ENCODE results near the gene WDR5.

The WDR5 gene

DNA sequence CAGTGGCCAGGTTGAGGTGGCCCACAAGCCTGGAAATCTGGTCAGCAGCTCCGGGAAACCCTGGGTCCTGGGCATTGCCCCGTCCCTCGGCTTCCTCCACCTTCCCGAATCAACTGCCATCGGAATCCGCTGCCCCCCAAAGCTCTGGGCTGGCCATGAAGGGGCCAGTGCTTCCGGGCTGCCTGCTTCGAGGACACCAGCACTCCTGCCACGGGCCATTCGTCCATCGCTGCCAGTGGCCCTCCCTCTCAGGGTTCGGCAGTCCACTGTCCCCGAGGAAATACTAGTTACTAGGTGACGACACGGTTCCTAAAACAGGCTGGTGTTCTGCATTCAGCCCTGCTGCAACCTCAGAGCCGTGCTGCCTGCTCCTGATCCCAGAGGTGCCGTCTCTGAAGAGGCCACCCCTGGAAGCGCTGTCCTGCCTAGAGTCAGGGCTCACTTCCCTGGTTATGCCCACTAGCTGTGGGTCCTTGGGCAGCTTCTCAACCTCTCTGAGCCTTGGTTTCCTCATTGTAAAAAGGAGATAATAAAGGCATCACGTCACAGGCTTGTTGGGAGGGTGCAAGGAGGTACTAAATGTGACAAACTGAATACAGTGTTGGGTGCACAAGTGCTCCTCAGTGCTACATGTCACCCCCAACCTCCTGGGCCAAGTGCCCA is 3.5 kb upstream of the WDR5 start:
- DNase-seq (ENCODE audit: low spot score): no peak

DNA sequence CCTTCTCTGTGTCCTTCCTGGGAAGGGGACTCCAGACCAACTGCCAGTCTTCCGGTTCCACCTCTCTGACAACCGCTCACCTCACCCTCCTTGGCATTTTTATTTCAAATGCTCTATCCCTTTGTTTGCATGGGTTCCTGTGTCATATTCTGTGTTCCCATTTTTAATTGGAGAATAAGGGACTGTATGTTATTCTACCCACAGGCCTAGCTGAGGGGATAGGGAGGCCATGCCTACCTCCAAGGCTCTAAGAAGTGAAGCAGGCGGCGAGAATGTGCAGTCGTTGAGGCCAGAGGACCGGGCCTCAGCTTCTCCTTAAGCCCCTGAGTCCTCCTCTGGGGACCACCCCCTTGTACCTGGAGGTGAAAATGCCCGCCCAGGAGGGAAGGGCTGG is 936 bp upstream of the WDR5 start:
- DNase-seq (ENCODE audit: low spot score): no peak

DNA sequence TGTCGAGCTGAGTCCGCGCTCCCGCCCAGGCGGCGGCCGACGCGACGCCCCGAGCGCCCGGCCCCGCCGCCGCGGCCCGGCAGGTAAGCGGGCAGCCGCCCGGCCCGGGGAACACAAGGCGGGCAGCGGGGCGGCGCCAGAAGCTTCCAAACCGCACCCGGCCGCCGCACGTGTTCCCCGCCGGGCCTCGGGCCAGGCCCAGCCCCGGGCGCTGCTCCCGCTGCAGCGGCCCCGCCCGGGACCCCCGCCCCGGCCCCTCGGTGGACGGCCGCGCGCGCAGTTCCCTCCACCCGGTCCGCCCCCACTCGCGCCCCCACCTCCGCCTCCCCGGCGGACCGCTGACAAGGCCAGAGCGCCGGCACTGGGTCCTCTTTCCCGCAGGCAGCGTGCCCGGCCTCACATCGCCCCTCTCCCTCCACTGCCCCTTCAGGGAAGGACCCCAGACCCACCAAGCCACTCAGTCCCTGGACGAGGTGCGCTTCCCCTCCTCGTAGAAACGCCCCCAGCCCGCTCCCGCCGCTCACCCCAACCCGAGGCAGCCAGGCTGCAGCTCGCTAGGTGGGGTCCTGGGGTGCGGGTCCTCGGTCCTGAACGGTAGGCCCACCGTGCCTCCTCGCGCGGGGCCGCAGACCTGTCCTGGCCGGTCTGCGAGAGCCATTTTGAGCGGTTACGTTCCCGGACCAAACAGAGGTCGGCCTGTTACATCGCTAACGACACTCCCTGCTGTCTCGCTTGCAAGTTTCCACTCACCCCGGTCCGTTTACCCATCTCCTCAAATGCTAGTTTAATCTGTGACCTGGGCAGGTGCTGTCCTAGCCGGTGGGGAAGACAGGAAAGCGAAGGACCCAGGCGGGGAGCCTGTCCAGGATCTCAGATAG is 475 bp downstream of the WDR5 start:
- no peak for DNase-seq (ENCODE audit: low spot score)

DNA sequence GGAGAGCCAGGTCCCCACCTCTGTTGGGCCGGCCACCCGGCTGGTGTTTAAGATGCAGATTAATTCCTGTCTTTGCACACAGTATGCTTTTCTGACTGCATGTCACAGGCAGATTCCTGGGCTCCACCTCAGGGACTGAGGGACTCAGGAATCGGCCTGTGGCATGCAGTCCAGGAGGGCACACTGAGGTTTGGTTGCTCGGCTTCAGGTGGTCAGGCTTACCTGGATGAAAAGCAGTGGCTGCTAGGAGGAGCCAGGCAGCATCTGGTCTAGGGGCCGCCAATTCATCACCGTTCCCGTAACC is 1.1 kb downstream of the WDR5 start:
- no peak for DNase-seq (ENCODE audit: low spot score)

DNA sequence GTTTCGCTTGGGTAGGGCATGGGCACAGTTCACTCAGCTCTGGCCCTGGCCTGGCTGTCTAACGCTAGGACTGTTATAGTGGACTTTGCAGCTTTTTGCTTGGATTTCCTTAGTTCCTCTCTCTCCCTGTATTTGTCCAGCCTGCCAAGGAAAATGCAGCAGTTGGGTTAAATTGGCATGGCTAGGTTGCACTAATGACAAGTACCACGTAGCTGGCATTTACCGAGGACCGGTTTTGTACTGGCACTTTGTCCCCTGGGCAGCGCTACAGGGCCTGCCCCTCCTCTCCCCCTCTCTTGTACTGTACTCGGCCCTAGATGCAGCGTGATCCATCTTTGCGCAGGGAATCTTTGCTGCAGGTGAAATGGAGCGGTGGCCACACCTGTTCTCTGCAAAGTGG is 2.4 kb downstream of the WDR5 start:
- DNase-seq (ENCODE audit: low spot score): no peak

DNA sequence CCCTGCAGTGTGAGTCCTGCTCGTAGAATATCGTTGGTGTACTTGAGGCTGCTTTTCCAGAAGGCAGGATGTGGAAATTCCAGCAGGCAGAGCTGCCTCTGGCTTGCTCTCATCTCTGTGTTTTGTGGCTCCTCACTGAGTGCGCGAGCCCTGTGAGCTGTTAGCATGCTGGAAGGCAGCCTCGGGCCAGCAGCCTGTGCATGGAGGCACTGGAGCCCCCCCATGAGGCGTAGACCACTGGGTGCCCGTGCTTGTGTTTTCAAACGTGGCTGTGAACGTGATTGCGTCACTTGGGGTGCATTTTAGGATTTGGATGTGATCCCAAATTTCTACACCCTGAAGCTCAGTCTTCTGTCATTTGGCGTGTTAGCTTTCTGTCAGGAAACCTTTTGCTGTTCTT is 3.2 kb downstream of the WDR5 start:
- DNase-seq (ENCODE audit: low spot score): no peak

DNA sequence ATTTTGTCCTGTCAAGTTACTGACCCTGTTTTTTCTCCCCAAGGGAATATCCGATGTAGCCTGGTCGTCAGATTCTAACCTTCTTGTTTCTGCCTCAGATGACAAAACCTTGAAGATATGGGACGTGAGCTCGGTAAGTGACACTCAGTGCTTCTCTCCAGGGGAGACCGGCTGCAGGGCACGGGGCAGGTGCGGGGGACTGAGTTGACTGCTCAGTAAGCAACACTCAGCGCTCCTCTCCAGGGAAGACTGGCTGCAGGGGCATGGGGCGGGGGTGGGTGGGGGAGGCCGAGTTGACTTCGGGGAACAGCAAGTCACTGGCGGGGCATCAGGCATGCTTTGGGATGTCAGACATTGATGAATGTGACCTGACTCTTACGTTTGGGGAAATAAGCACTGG is 6.0 kb downstream of the WDR5 start:
- no peak for DNase-seq (ENCODE audit: low spot score)

DNA sequence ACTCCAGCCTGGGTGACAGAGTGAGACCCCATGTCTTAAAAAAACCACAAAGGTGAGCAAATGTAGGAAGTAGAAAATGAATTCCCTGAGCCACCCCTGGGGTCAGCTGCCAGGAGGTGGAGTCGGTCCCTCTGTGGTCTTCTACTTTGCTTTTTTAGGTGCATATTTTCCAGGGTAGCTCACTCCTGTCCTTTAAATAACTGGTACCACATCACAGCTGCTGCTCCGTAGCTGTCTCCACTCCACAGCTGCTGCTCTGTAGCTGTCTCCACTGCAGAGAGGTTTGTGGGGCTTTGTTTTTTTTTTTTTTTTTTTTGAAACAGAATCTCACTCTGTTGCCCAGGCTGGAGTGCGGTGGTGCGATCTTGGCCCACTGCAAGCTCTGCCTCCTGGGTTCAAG is 8.9 kb downstream of the WDR5 start:
- DNase-seq (ENCODE audit: low spot score): no peak

DNA sequence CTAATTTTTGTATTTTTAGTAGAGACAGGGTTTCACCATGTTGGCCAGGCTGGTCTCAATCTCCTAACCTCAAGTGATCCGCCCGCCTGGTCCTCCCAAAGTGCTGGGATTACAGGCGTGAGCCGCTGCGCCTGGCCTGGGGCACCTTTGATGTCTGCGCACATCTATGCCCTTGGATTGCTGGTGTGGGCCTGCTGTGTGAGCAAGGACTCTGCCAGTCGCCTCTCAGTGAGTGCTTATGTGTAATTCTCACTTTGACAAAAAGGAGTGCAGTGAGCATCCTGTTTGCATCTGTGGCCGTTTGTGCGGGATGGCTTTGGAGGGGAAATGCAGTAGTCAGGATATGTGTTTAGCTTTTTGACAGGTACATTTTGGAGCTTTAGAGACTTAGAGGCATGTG is 9.4 kb downstream of the WDR5 start:
- no peak for DNase-seq (ENCODE audit: low spot score)

DNA sequence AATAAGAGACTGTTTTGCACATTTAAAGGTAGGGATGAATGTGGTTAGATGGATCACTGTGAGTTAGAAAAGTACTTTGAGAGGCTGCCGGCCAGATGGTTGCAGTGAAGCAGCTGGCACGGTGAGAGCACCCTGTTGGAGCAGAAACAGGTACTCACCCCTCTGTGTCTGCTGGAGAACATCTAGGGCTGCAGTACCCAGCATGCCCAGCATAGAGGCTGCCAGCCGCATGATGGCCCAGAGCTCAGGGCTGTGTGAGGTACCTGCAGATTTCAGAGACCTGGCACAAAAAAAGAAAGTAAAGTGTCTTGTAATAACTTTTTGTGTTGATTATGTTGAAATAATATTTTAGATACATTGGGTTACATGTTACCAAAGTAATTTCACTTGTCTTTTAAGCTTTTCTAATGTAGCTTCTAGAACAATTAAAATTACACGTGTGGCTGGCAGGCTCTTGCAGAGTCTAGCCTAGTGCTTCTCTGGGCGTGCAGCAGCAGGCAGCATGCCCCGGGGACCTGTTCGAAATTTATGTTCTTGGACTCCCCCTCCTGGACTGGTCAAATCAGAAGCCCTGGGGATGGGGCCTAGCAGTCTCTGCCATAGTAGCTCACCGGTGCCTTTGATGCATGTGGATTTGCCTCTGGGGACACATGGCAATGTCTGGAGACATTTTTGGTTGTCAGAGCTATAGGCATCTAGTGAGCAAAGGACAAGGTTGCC is 11.1 kb downstream of the WDR5 start:
- no peak for DNase-seq (ENCODE audit: low spot score)

DNA sequence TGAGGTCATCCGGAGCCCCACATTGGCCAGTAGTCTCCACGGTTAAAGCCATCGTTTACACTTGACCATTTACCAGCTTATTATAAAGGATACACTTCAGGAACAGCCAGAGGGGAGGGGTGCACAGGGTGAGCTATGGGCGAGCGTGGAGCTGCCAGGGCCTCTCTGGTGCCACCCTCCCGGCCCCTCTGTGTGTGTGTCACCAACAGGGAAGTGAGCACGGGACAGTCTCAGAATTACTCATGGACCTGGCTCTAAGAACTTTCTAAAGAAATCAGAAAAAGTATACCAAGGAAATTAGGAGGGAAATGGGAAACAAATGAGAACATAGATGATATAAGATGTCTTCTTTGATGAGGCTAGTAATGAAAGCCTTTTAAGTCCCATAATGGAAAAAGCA is 13.5 kb downstream of the WDR5 start:
- DNase-seq (ENCODE audit: low spot score): no peak

DNA sequence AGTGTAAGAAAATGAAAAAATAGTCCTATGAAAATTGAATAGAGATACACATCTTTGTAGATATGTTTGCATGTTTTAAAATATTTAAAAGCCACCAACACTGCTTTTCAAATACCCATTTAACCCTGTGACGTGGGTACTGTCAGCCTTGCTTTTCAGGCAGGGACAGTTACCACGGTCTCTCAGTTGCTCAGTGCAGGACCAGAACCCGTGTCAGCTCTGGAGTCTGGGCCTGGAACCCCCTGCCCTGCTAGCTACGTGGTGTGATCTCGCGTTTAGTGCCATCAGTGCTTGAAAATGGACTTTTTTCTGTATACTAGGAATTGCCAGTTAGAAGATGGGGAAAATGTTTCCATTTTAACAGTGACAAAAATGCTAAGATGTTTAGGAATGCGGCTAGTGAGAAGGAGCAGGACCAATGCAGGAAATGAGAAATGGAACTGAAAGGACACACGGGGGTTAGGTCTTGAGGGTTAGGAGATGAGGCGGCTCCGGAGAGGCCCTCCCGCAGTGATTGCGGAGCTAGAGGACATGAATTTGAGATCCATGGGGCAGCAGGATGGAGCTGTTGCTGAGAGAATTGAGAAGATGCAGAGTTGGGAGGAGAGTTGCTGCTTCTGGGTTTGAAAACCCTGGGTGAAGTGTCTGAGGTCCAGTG is 14.8 kb downstream of the WDR5 start:
- no peak for DNase-seq (ENCODE audit: low spot score)

DNA sequence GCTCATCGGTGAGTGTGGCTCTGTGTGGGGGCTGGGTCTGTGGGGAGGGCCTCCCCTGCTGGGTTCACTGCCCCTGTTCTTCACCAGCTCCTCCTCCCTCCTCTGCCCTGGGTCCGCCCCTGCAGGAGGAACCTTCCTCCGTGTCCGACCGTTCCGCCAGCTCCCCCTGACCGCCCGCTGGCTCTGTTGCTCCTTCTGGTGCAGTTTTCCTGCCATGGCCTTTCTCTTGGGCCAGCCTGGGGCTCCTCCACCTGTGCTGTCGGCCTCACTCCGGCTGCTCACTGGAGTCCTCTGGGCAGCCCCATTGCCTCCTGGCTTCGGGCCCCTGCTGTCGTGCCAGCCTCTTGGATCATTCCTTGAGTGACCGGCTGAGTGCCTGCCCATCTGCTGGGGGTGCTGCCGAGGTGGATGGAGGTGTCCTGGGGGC is 16.2 kb downstream of the WDR5 start:
- DNase-seq (ENCODE audit: low spot score): no peak

DNA sequence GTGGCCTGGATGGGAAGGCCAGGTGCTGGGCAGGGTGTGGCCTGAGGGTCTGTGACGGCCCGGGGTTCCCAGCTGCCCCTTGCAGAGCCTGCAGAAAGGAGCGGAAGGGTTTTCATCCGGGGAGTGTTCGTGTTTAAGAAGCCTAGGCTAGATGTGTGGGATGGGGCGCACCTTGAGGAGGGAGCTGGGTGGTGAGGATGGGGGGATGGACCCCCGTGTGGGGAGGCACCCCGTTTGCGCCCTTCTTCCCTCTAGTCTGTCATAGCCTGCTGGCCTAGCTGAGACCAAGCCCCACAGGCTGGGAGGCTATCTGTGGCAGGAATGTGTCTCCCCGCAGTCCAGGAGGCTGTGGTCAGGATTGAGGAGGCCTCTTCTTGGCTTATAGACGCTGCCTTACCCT is 16.6 kb downstream of the WDR5 start:
- DNase-seq (ENCODE audit: low spot score): no peak

DNA sequence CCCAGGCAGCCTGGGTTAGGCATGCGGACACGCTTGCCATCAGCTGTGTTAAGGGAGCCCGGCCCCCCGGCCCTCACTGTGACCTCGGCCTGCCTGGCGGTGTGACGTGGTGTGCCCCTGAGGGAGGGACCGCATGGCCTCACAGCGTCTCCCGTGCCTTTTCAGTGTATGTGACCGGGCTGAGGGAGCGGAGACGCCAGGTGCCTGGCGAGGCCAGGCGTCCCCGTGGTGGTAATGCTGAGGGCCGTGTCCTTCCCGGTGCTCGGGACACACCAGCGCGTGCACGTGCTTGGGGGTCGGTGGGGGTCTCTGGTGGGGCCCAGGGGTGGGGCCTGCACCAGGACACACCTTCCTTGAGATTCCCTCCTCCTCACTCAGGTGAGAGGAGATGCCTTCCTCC is 17.6 kb downstream of the WDR5 start:
- DNase-seq (ENCODE audit: low spot score): no peak

DNA sequence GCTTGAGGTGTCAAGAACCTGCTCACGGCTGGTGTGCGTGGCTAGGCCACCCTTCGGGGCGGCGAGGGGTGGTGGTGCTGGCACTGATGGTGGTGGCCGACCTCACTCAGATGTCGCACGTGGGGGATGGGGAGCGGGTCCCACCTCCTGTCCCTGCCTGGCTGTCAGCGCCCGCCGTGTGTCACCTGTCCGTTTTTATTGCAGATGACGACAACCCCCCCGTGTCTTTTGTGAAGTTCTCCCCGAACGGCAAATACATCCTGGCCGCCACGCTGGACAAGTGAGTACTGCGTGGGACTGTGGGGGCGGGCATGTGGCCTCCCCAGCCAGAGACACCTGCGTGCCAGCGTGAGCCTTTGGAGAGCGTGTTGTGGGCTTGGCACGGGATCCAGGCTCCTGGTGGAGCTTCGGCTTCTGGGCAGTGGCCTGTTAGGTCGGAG is 18.4 kb downstream of the WDR5 start:
- DNase-seq (ENCODE audit: low spot score): no peak

DNA sequence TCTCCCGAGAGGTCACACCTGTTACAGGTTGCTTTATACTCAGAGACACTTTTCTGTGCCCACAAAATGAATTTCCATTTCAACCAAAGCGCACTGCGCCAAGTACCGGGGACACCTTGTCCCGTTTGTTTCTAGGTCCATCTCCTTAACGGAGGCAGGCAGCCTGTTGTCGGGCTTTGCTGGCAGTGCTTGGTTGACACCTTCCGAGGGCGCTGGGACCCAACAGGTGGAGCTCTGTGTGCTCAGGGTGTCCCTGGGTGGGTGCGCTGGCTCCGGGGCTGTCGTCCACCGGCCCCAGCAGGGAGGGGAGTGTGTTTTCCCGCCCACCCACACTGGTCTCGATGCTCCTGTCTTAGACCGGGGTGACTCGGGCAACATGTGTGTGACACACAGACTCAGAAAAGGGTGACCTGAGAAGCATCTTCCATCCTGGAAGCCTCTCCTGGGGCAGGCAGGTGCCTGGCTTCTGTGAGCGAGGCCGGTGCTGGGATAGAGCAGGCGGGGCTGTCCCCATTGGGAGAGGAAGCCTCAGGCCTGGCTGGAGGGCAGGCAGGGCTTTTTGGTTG is 20.0 kb downstream of the WDR5 start:
- DNase-seq (ENCODE audit: low spot score): no peak

DNA sequence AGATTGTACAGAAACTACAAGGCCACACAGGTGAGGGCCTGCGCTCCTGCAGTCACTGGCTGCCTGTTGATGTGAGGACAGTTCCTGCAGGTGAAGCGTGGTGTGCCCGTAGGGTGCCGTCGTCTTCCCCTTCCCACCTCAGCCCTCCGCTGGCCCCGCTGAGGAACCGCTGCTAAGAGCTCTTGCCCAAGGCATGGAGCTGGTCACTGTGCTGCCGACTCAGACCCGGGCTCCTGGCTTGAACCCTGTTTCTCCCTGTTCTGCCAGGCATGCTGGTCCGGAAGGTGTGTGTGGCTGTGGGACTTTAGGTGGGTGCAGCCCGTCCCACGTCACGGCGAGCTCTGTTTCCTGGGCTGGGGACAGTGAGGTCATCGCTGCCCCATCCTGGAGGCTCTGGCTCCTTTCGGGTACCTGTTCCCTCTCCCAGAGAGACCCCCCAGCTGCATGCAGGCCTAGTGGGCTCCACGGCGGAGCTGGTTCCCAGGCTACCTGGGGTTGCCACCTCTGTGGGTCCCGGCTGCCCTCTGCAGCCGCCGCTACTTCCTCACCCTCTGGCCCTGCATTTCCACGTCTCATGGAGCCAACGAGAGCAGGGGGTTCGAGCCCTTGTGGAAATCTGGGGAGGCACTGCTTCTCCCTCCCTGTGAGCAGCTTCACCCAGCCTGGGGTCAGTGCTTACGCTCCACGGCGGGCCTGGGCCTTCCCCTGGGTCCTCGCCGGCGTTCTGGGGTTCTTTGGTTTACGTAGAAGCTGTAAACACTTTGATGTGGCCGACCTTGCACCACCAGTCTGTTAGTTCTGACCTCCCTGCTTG is 20.9 kb downstream of the WDR5 start:
- DNase-seq (ENCODE audit: low spot score): no peak

DNA sequence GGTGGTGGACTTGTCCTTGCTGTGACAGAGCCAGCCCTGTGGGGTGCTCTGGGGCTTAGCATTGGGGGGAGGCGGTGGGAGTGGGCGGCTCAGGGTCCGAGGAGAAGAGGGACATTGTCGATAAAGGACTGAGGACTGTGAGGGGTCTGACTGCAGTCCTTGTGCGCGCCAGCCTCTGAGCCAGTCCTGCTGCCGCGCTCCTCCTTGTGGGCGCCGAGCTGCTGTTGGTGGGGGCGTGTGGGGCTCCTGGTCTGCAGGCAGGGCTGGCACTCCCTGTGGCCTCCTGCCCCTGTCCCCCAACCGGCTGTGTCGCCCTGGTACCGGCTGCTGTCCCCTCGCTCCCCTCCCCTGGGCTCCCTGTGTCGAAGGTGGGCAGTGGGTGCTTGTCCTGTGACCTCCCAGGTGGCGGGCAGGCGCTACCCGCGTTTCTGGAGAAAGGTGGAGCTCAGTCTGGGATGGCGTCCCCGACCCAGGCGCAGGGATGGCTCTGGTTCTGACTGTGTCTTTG is 21.6 kb downstream of the WDR5 start:
- DNase-seq (ENCODE audit: low spot score): no peak

DNA sequence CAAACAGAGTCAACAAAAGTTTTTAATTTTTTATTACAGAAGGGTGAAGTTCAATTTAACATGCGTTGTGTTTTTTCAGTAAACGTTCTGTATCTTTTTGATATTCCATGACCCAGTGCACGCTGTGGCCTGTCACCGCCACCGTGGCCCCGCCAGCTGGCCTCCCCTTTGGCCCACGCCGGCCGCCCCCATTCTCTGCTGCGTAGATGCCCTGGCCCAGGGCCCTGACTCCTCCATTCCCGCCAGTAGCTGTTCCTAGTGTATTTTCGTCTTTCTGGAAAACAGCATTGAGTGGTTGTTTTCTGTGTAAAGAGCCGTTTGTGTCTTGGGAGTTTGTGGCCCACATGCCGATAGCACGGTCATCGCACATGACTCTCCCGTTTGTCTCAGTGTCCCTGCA is 22.4 kb downstream of the WDR5 start:
- no peak for DNase-seq (ENCODE audit: low spot score)

DNA sequence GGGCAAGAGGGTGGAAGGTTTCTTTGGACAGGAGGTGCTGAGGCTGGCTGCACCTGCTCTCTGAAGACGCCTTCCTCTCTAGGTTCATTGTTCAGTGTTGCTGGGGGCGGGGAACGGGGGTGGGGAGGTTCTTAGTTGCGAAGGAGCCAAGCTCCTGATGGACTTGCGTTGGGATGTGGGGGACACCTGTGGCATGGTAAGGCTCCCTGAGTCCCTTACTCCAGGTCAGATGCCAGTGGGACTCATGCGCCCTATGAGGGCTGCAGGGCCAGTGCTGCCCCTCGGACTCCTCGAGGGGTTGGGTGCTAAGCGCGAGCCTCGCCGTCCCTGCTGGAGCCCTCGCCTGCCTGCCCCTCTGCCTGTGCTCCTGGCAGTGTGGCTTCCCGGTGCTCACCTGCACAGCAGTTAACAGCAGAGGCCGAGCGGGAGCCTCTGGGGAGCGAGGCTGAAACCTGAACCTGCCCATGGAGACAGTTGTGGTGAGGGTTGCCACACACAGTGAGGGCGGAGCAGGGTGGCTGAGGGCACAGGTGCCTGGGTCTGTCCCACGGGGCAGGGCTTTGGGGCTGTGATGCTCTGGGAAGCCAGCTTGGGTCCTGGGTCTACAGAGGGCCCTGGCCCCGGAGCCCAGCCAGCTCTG is 23.0 kb downstream of the WDR5 start:
- no peak for DNase-seq (ENCODE audit: low spot score)
